ENCODE results near the gene HDAC4. TPM values are rescaled to one million over a fixed set of nuclear protein-coding genes. Genes with fewer than 3 reads are reported as not detected.

Gene HDAC4
- total and polyA plus RNA-seq, 3 experiments from 2014 or later, result 8.3 to 28.8 (median 24.0) TPM

GRCh38 chr2:239204136-239204875, 196.5 kb downstream of the HDAC4 start:
- no peak for DNase-seq
- H3K4me3 Mint-ChIP-seq, result no peak overlapping the region

GRCh38 chr2:239203443-239204135, 197.2 kb downstream of the HDAC4 start:
- ChIA-PET POLR2A (interaction anchor here (0.7 kb wide), 1 partner anchor 546 kb away, joined by 3 read pairs; no protein-coding TSS in a partner anchor), CTCF (no interaction called here)
- Mint-ChIP-seq H3K36me3 (peaks cover 0 to 33% (median 6%) of the 10 kb centered on the region in 3 donors), H3K9me3 (no peaks in the 10 kb centered on the region), H3K27me3 (no peaks in the 10 kb centered on the region), H3K4me3 (no peak overlapping the region), H3K27ac (peak overlapping the region in 3 of 8 donors; percentile 36 to 78 (median 50)), H3K4me1 (peaks cover 26 to 57% (median 41%) of the 10 kb centered on the region in 3 donors)
- H3K4me1 ChIP-seq (ENCODE audit: insufficient read depth, low read length), result peaks cover 17% of the 10 kb centered on the region
- no peaks in the 10 kb centered on the region for H3K9me3 ChIP-seq (ENCODE audit: low read length)
- H3K4me3 ChIP-seq (ENCODE audit: low read length), result no peak overlapping the region
- H3K27me3 ChIP-seq (ENCODE audit: insufficient read depth, low read length, poor library complexity, severe bottlenecking), result no peaks in the 10 kb centered on the region
- H3K36me3 ChIP-seq (ENCODE audit: insufficient read depth, low read length), result peaks cover 8% of the 10 kb centered on the region
- DNase-seq, result no peak
- H3K27ac ChIP-seq (ENCODE audit: low read depth, low read length), result no peak overlapping the region

More at GRCh38 chr2:239204136-239204875, 196.5 kb downstream of the HDAC4 start:
- ChIA-PET POLR2A (interaction anchor here (0.7 kb wide), 1 partner anchor 545 kb away, joined by 3 read pairs; no protein-coding TSS in a partner anchor), CTCF (no interaction called here)
- Mint-ChIP-seq H3K27ac (peak overlapping the region in 1 of 8 donors; percentile 78), H3K9me3 (no peaks in the 10 kb centered on the region), H3K4me1 (peaks cover 27 to 64% (median 45%) of the 10 kb centered on the region in 3 donors), H3K36me3 (peaks cover 0 to 27% (median 4%) of the 10 kb centered on the region in 3 donors), H3K27me3 (no peaks in the 10 kb centered on the region)
- Histone ChIP-seq H3K4me3 (ENCODE audit: low read length) (no peak overlapping the region), H3K36me3 (ENCODE audit: insufficient read depth, low read length) (peaks cover under 1% of the 10 kb centered on the region), H3K9me3 (ENCODE audit: low read length) (no peaks in the 10 kb centered on the region), H3K4me1 (ENCODE audit: insufficient read depth, low read length) (peaks cover 17% of the 10 kb centered on the region), H3K27ac (ENCODE audit: low read depth, low read length) (no peak overlapping the region), H3K27me3 (ENCODE audit: insufficient read depth, low read length, poor library complexity, severe bottlenecking) (no peaks in the 10 kb centered on the region)

- H3K27me3 ChIP-seq (ENCODE audit: insufficient read depth, low read length, poor library complexity, severe bottlenecking), result no peaks in the 10 kb centered on the region
- ChIA-PET POLR2A (no interaction called here), CTCF (no interaction called here)
- Mint-ChIP-seq H3K4me3 (no peak overlapping the region), H3K36me3 (peaks cover 0 to 40% (median 8%) of the 10 kb centered on the region in 3 donors), H3K9me3 (no peaks in the 10 kb centered on the region), H3K4me1 (peaks cover 22 to 54% (median 37%) of the 10 kb centered on the region in 3 donors), H3K27ac (peak overlapping the region in 2 of 8 donors; percentile 47 to 84), H3K27me3 (no peaks in the 10 kb centered on the region)
- peaks cover 10% of the 10 kb centered on the region for H3K36me3 ChIP-seq (ENCODE audit: insufficient read depth, low read length)
- peaks cover 17% of the 10 kb centered on the region for H3K4me1 ChIP-seq (ENCODE audit: insufficient read depth, low read length)
- no peak overlapping the region for H3K4me3 ChIP-seq (ENCODE audit: low read length)
- no peak overlapping the region for H3K27ac ChIP-seq (ENCODE audit: low read depth, low read length)
- no peaks in the 10 kb centered on the region for H3K9me3 ChIP-seq (ENCODE audit: low read length)
- DNase-seq, result no peak
Measured at GRCh38 chr2:239202836-239203235, 198.0 kb downstream of the HDAC4 start.

- H3K9me3 ChIP-seq (ENCODE audit: low read length), result no peaks in the 10 kb centered on the region
- Mint-ChIP-seq H3K9me3 (no peaks in the 10 kb centered on the region), H3K27ac (peak overlapping the region in 3 of 8 donors; percentile 29 to 84 (median 47)), H3K36me3 (peaks cover 0 to 45% (median 11%) of the 10 kb centered on the region in 3 donors), H3K4me3 (peak overlapping the region in 1 of 7 donors; percentile 63), H3K27me3 (no peaks in the 10 kb centered on the region), H3K4me1 (peaks cover 22 to 49% (median 36%) of the 10 kb centered on the region in 3 donors)
- ChIA-PET POLR2A (no interaction called here), CTCF (no interaction called here)
- H3K27ac ChIP-seq (ENCODE audit: low read depth, low read length), result no peak overlapping the region
- H3K36me3 ChIP-seq (ENCODE audit: insufficient read depth, low read length), result peaks cover 11% of the 10 kb centered on the region
- peaks cover 17% of the 10 kb centered on the region for H3K4me1 ChIP-seq (ENCODE audit: insufficient read depth, low read length)
- no peak for DNase-seq
- H3K27me3 ChIP-seq (ENCODE audit: insufficient read depth, low read length, poor library complexity, severe bottlenecking), result no peaks in the 10 kb centered on the region
- H3K4me3 ChIP-seq (ENCODE audit: low read length), result no peak overlapping the region
Measured at GRCh38 chr2:239202343-239202742, 198.5 kb downstream of the HDAC4 start.

- peaks cover 18 to 44% (median 33%) of the 10 kb centered on the region in 3 donors for H3K4me1 Mint-ChIP-seq
- H3K4me3 ChIP-seq (ENCODE audit: low read length), result no peak overlapping the region
- peaks cover 17% of the 10 kb centered on the region for H3K4me1 ChIP-seq (ENCODE audit: insufficient read depth, low read length)
- POLR2A ChIA-PET, result no interaction called here
- no peaks in the 10 kb centered on the region for H3K9me3 Mint-ChIP-seq
- H3K36me3 ChIP-seq (ENCODE audit: insufficient read depth, low read length), result peaks cover 16% of the 10 kb centered on the region
- H3K27me3 ChIP-seq (ENCODE audit: insufficient read depth, low read length, poor library complexity, severe bottlenecking), result no peaks in the 10 kb centered on the region
- H3K36me3 Mint-ChIP-seq, result peaks cover 0 to 49% (median 11%) of the 10 kb centered on the region in 3 donors
- CTCF ChIA-PET, result no interaction called here
- no peak overlapping the region for H3K4me3 Mint-ChIP-seq
- no peak overlapping the region for H3K27ac ChIP-seq (ENCODE audit: low read depth, low read length)
- no peaks in the 10 kb centered on the region for H3K27me3 Mint-ChIP-seq
- no peak overlapping the region for H3K27ac Mint-ChIP-seq
- no peak for DNase-seq
- no peaks in the 10 kb centered on the region for H3K9me3 ChIP-seq (ENCODE audit: low read length)
Measured at GRCh38 chr2:239201884-239202283, 198.9 kb downstream of the HDAC4 start.

GRCh38 chr2:239201531-239201876, 199.3 kb downstream of the HDAC4 start:
- Mint-ChIP-seq H3K4me1 (peaks cover 15 to 40% (median 29%) of the 10 kb centered on the region in 3 donors), H3K27ac (no peak overlapping the region), H3K4me3 (no peak overlapping the region), H3K27me3 (no peaks in the 10 kb centered on the region), H3K9me3 (no peaks in the 10 kb centered on the region), H3K36me3 (peaks cover 0 to 53% (median 11%) of the 10 kb centered on the region in 3 donors)
- ChIA-PET POLR2A (interaction anchor here (0.6 kb wide), 1 partner anchor 100 kb away, joined by 3 read pairs; no protein-coding TSS in a partner anchor), CTCF (no interaction called here)
- no peak overlapping the region for H3K27ac ChIP-seq (ENCODE audit: low read depth, low read length)
- no peak for DNase-seq
- no peak overlapping the region for H3K4me3 ChIP-seq (ENCODE audit: low read length)
- H3K9me3 ChIP-seq (ENCODE audit: low read length), result no peaks in the 10 kb centered on the region
- H3K27me3 ChIP-seq (ENCODE audit: insufficient read depth, low read length, poor library complexity, severe bottlenecking), result no peaks in the 10 kb centered on the region
- H3K4me1 ChIP-seq (ENCODE audit: insufficient read depth, low read length), result peaks cover 17% of the 10 kb centered on the region
- H3K36me3 ChIP-seq (ENCODE audit: insufficient read depth, low read length), result peaks cover 17% of the 10 kb centered on the region

GRCh38 chr2:239200646-239201530, 199.9 kb downstream of the HDAC4 start:
- Histone ChIP-seq H3K36me3 (ENCODE audit: insufficient read depth, low read length) (peaks cover 17% of the 10 kb centered on the region), H3K27ac (ENCODE audit: low read depth, low read length) (no peak overlapping the region), H3K4me3 (ENCODE audit: low read length) (no peak overlapping the region), H3K4me1 (ENCODE audit: insufficient read depth, low read length) (peaks cover 13% of the 10 kb centered on the region), H3K9me3 (ENCODE audit: low read length) (no peaks in the 10 kb centered on the region), H3K27me3 (ENCODE audit: insufficient read depth, low read length, poor library complexity, severe bottlenecking) (no peaks in the 10 kb centered on the region)
- Mint-ChIP-seq H3K27ac (peak overlapping the region in 1 of 8 donors; percentile 29), H3K36me3 (peaks cover 0 to 59% (median 15%) of the 10 kb centered on the region in 3 donors), H3K4me3 (no peak overlapping the region), H3K27me3 (no peaks in the 10 kb centered on the region), H3K4me1 (peaks cover 14 to 41% (median 29%) of the 10 kb centered on the region in 3 donors), H3K9me3 (no peaks in the 10 kb centered on the region)
- ChIA-PET POLR2A (interaction anchor here (0.6 kb wide), 1 partner anchor 101 kb away, joined by 3 read pairs; no protein-coding TSS in a partner anchor), CTCF (no interaction called here)
- DNase-seq, result no peak
